ENCODE data around the gene MAGEA11. TPM values are rescaled to one million over a fixed set of nuclear protein-coding genes. Genes with fewer than 3 reads are reported as not detected.
"Not testable (repeated sequence)": the region's sequence is repeated elsewhere in the genome, so short reads cannot be mapped to it uniquely, and the experiment has no call there.

MAGEA11 gene
- total and polyA plus RNA-seq, 2 of the 8 experiments (the other 6 are each of a cell fraction or from before 2014, with no cell fraction given), result not detected

DNA sequence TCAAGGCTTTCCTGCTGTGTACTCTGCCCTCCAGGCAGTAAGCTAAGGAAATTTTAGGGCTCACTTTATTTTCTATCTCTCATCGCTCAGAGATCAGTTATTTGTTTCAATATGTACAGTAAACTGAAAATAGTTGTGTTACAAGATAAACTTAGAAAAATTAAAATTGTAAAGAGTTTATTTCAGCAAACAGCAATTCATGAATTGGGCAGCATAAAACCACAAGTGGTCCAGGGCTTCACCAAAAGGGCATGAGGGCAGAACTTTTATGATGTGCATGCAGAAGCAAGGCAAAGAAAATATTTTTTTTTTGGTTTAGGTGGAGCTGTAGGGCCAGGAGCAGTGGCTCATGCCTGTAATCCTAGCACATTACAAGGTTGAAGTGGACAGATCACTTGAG, 20.1 kb upstream of the MAGEA11 start (continued):
- TF ChIP-seq EGR1 (IDR thresholded peaks at IDR 0.05; ENCODE audit: borderline replicate concordance, low read depth, low read length), result no peak
- TF ChIP-seq ASH2L (IDR thresholded peaks at IDR 0.05; ENCODE audit: low read length), result no peak
- no peak for TF ChIP-seq CHD2 (IDR thresholded peaks at IDR 0.05; ENCODE audit: low read length)

DNA sequence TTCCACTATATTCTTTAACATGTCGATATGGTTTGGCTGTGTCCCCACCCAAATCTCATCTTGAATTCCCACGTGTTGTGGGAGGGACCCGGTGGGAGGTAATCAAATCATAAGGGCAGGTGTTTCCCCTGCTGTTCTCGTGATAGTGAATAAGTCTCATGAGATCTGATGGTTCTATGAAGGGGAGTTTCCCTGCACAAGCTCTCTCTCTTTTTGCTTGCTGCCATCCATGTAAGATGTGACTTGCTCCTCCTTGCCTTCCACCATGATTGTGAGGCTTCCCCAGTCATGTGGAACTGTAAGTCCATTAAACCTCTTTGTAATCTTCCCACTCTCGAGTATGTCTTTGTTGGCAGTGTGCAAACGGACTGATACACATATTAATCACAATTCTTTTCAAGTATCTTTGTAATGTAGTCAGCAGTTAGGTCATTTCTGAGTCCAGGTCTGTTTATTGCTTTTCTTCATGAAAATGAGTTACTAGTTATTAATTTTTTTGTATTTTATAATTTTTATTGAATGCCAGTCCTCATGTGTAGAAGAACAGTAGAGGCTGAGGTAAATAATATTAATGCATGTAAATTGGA, 19.1 kb upstream of the MAGEA11 start:
- H3K79me2 ChIP-seq (ENCODE audit: control insufficient read depth in 1 of 2, insufficient read depth in 2 of 2, low read length in 2 of 2); H3K18ac ChIP-seq (ENCODE audit: extremely low read depth, low read length); H3K14ac ChIP-seq (ENCODE audit: insufficient read length); H3K56ac ChIP-seq (replicated peaks; ENCODE audit: insufficient read length, low read depth, low read length); H3K27me3 ChIP-seq (replicated peaks in 1 of 4; ENCODE audit: control insufficient read depth in 3 of 4, extremely low read depth in 1 of 4, insufficient read depth in 3 of 4, low read length in 3 of 4); H4K5ac ChIP-seq (ENCODE audit: insufficient read length, low read depth, low read length); H3K36me3 ChIP-seq (ENCODE audit: control insufficient read depth in 2 of 4, insufficient read depth in 4 of 4, low read length in 3 of 4); H3K9ac ChIP-seq (replicated peaks in 1 of 4; ENCODE audit: extremely low read depth in 1 of 4, low read depth in 3 of 4, low read length in 3 of 4); H3K27ac ChIP-seq (ENCODE audit: low read depth, low read length); H2BK5ac ChIP-seq (ENCODE audit: low read depth, low read length); H4K8ac ChIP-seq (ENCODE audit: extremely low read depth, insufficient read depth, low read length); H3K79me1 ChIP-seq (ENCODE audit: low read depth, low read length); H4K91ac ChIP-seq (replicated peaks; ENCODE audit: insufficient read length, low read length); H2BK12ac ChIP-seq (ENCODE audit: low read depth, low read length); H2AK5ac ChIP-seq (ENCODE audit: low read depth, low read length); CTCF ChIA-PET (ENCODE audit: partially characterized antibody); H2AFZ ChIP-seq (ENCODE audit: low read length); H3K23ac ChIP-seq (ENCODE audit: insufficient read length); H3K4me2 ChIP-seq (ENCODE audit: insufficient read depth in 1 of 2, low read depth in 2 of 2, low read length in 2 of 2); H4K20me1 ChIP-seq (replicated peaks in 1 of 2; ENCODE audit: control insufficient read depth in 1 of 2, insufficient read depth in 2 of 2, low read length in 2 of 2); H2BK15ac ChIP-seq (ENCODE audit: low read length); H3K9me3 ChIP-seq (ENCODE audit: insufficient read depth in 2 of 2, low read depth in 1 of 2, low read length in 1 of 2); DNase-seq (ENCODE audit: low read depth in 1 of 2, low spot score in 2 of 2); H3K4me3 ChIP-seq (ENCODE audit: extremely low read depth in 1 of 4, insufficient read depth in 2 of 4, low read depth in 3 of 4, low read length in 4 of 4); H2BK120ac ChIP-seq (replicated peaks; ENCODE audit: low read depth, low read length); FAIRE-seq; H3K4ac ChIP-seq (replicated peaks; ENCODE audit: insufficient read length, low read depth, low read length); H3K23me2 ChIP-seq (ENCODE audit: low read depth, low read length); H2BK20ac ChIP-seq (ENCODE audit: low read length); POLR2A ChIA-PET (ENCODE audit: partially characterized antibody); H3K4me1 ChIP-seq (replicated peaks in 1 of 4; ENCODE audit: control insufficient read depth in 3 of 4, insufficient read depth in 4 of 4, low read length in 3 of 4): not testable (repeated sequence)
- WGBS, 2 experiments (ENCODE audit: extremely low coverage in 1 of 2, insufficient coverage in 1 of 2, insufficient read length in 1 of 2, insufficient replicate concordance in 2 of 2, low coverage in 1 of 2, low lambda C conversion rate in 2 of 2, missing lambda C conversion rate in 1 of 2), result 86% methylated on average over 6 of the region's 6 CpGs; no CpG with 5 or more reads in 1 of the 2 experiments
